B cell (primary cell): ENCODE results near the gene ARHGAP23.
"Not testable (repeated sequence)": the region's sequence is repeated elsewhere in the genome, so short reads cannot be mapped to it uniquely, and the experiment has no call there.

Source experiments
- EZH2 ChIP-seq: IDR thresholded peaks from 2 replicates; pipeline ENCODE4 v1.6.1; 2012; ENCODE audit warnings: borderline replicate concordance, low read depth, mild to moderate bottlenecking, moderate library complexity, low read length; ENCODE audit not compliant: insufficient read depth, poor library complexity, severe bottlenecking
- TF ChIP-seq, protein P1 (sequence below): fragments of 200-600 bp; IDR thresholded peaks from one replicate; pipeline ENCODE4 v1.8.0; 2022; ENCODE audit warnings: antibody characterized with exemption, mild to moderate bottlenecking

DNA sequence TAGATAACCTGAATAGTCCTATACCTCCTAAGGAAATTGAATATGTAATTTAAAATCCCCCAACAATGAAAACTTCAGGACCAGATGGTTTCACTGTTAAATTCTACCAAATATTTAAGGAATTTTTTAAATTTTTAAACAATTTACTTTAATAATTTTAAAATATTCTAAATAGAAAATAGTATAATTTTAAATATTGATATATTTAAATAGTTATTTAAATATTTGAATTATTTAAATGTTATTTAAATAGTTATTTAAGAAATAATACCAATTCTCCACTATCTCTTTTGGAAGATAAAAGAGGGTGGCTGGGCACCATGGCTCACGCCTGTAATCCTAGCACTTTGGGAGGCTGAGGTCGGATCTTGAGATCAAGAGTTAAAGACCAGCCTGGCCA, 73.5 kb downstream of the ARHGAP23 start:
- TF ChIP-seq, protein P1, sequence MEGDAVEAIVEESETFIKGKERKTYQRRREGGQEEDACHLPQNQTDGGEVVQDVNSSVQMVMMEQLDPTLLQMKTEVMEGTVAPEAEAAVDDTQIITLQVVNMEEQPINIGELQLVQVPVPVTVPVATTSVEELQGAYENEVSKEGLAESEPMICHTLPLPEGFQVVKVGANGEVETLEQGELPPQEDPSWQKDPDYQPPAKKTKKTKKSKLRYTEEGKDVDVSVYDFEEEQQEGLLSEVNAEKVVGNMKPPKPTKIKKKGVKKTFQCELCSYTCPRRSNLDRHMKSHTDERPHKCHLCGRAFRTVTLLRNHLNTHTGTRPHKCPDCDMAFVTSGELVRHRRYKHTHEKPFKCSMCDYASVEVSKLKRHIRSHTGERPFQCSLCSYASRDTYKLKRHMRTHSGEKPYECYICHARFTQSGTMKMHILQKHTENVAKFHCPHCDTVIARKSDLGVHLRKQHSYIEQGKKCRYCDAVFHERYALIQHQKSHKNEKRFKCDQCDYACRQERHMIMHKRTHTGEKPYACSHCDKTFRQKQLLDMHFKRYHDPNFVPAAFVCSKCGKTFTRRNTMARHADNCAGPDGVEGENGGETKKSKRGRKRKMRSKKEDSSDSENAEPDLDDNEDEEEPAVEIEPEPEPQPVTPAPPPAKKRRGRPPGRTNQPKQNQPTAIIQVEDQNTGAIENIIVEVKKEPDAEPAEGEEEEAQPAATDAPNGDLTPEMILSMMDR, result not testable (repeated sequence)
- not testable (repeated sequence) for TF ChIP-seq EZH2
